Activated B cell treated with CpG ODN at 0.5 μM for 24 hours (primary cell): Measurements from ENCODE around the gene GAL3ST2. TPM values are rescaled to one million over a fixed set of nuclear protein-coding genes. Genes with fewer than 3 reads are reported as not detected.
A peak's percentile ranks its signal among the peaks of the same experiment; 100 is the strongest.

Experiments used
- ATAC-seq: fragments of 200-7000 bp; cut with Tn5 transposase; one replicate; pipeline ENCODE4 v1.10.0; 2021; ENCODE audit warnings: low read depth, mild to moderate bottlenecking, moderate library complexity
- CTCF ChIA-PET: fragments of 350-600 bp; sonication (Branson Sonifier 250); formaldehyde crosslinking; loops from one replicate; lab custom pipeline; 2021; ENCODE audit warnings: antibody characterized with exemption; lab: Charles Lee
- POLR2A ChIA-PET: fragments of 350-600 bp; sonication (Branson Sonifier 250); formaldehyde crosslinking; loops from one replicate; lab custom pipeline; 2021; ENCODE audit warnings: antibody characterized with exemption; lab: Charles Lee
- DNase-seq: peaks from one replicate; pipeline ENCODE4 v3.0.0; 2022
- H3K27ac Mint-ChIP-seq: one replicate; pipeline ENCODE4 v1.8.0; 2020; ENCODE audit warnings: mixed read lengths
- H3K27me3 Mint-ChIP-seq: one replicate; pipeline ENCODE4 v1.8.0; 2021; ENCODE audit warnings: mixed read lengths
- H3K36me3 Mint-ChIP-seq: one replicate; pipeline ENCODE4 v1.8.0; 2021; ENCODE audit warnings: low read depth, mixed read lengths
- H3K4me1 Mint-ChIP-seq: one replicate; pipeline ENCODE4 v1.8.0; 2021; ENCODE audit warnings: mixed read lengths
- H3K4me3 Mint-ChIP-seq: one replicate; pipeline ENCODE4 v1.8.0; 2020; ENCODE audit warnings: mild to moderate bottlenecking, mixed read lengths
- H3K9me3 Mint-ChIP-seq: one replicate; pipeline ENCODE4 v1.8.0; 2020; ENCODE audit warnings: mixed read lengths
- CTCF ChIP-seq: fragments of 200-600 bp; IDR thresholded peaks from one replicate; pipeline ENCODE4 v1.8.0; 2022; ENCODE audit warnings: antibody characterized with exemption, mild to moderate bottlenecking
- intact Hi-C: fragments of 100-400 bp; cut with micrococcal nuclease; formaldehyde crosslinking; loops from one replicate; pipeline ENCODE4 v1.15.1; 2024
- total RNA-seq: library from RNA; stranded (reverse); gene quantifications from 2 replicates; pipeline ENCODE4 v1.2.3, GENCODE V29; 2022

The GAL3ST2 gene
- total RNA-seq, 1 donor from 2014 or later, result not detected

DNA sequence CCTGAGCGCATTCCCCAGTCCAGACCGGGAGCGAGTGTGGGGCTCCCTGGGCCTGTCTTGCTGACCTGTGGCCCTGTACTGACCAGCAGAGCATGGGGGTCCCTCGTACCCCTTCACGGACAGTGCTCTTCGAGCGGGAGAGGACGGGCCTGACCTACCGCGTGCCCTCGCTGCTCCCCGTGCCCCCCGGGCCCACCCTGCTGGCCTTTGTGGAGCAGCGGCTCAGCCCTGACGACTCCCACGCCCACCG, 37.7 kb downstream of the GAL3ST2 start:
- Mint-ChIP-seq H3K4me1 (peaks cover 22% of the 10 kb centered on the region), H3K4me3 (no peak overlapping the region), H3K27me3 (peaks cover 9% of the 10 kb centered on the region), H3K9me3 (no peaks in the 10 kb centered on the region), H3K36me3 (no peaks in the 10 kb centered on the region), H3K27ac (no peak overlapping the region)
- intact Hi-C loops, result no loop called here
- ATAC-seq (no peak), DNase-seq (no peak)
- TF ChIP-seq CTCF, result no peak
- ChIA-PET CTCF (interaction anchor here (0.9 kb wide), 1 partner anchor 26 kb away, joined by 3 read pairs; no protein-coding TSS in a partner anchor), POLR2A (interaction anchor here (0.5 to 2.4 kb wide), 5 partner anchors 10 to 80 kb away, joined by 3 to 9 read pairs (median 4); partner anchors contain the start of genes D2HGDH and PDCD1)

- peaks cover 22% of the 10 kb centered on the region for H3K4me1 Mint-ChIP-seq
- no peak for TF ChIP-seq CTCF
- no peaks in the 10 kb centered on the region for H3K9me3 Mint-ChIP-seq
- no peaks in the 10 kb centered on the region for H3K36me3 Mint-ChIP-seq
- CTCF ChIA-PET, result no interaction called here
- no peak overlapping the region for H3K4me3 Mint-ChIP-seq
- ATAC-seq, result no peak
- peak overlapping the region; percentile 24 for H3K27ac Mint-ChIP-seq
- intact Hi-C loops, result no loop called here
- POLR2A ChIA-PET, result interaction anchor here (1.3 to 2.4 kb wide), 2 partner anchors 11 to 26 kb away, joined by 4 to 9 read pairs; no protein-coding TSS in a partner anchor
- H3K27me3 Mint-ChIP-seq, result peaks cover 9% of the 10 kb centered on the region
- DNase-seq, result no peak
Measured at GRCh38 chr2:241814643-241815476, 38.2 kb downstream of the GAL3ST2 start.

DNA sequence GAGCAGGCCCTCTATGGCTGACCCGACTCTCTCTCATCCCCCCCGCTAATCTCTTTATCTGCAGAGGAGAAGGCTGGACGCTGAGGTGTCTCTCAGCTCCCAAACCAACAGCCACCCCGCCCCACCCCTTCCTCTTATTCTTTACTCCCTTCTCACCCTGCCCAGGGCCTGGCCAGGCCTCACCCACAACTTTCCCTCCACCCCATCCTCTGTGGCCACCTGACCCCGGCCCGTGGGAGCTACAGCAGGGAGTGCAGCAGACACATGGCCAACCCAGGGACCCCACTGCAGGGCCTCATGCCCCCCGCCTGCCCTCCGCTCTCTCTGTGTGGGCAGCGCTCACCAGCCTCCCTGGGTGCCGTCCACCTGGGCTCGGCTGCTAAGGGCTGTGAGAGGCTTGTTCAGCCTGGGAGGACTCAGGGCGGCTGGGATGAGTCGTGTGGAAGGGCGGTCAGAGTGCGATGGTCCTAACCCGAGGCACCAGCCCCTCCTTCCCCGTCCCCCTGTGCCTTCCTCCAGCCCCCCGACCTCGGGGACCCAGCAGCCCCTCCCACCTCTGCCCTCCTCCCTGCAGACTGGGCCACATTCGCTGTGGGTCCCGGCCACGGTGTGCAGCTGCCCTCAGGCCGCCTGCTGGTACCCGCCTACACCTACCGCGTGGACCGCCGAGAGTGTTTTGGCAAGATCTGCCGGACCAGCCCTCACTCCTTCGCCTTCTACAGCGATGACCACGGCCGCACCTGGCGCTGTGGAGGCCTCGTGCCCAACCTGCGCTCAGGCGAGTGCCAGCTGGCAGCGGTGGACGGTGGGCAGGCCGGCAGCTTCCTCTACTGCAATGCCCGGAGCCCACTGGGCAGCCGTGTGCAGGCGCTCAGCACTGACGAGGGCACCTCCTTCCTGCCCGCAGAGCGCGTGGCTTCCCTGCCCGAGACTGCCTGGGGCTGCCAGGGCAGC, 39.1 kb downstream of the GAL3ST2 start:
- no peaks in the 10 kb centered on the region for H3K36me3 Mint-ChIP-seq
- intact Hi-C loops, result no loop called here
- peak overlapping the region; percentile 24 for H3K27ac Mint-ChIP-seq
- peaks cover 9% of the 10 kb centered on the region for H3K27me3 Mint-ChIP-seq
- no peaks in the 10 kb centered on the region for H3K9me3 Mint-ChIP-seq
- peaks cover 22% of the 10 kb centered on the region for H3K4me1 Mint-ChIP-seq
- ChIA-PET POLR2A (no interaction called here), CTCF (no interaction called here)
- no peak for ATAC-seq
- H3K4me3 Mint-ChIP-seq, result no peak overlapping the region
- no peak for DNase-seq
- TF ChIP-seq CTCF, result no peak

- no peak for TF ChIP-seq CTCF
- H3K36me3 Mint-ChIP-seq, result no peaks in the 10 kb centered on the region
- intact Hi-C loops, result no loop called here
- peaks cover 22% of the 10 kb centered on the region for H3K4me1 Mint-ChIP-seq
- peaks cover 9% of the 10 kb centered on the region for H3K27me3 Mint-ChIP-seq
- no peak for DNase-seq
- no peak for ATAC-seq
- POLR2A ChIA-PET, result no interaction called here
- CTCF ChIA-PET, result no interaction called here
- H3K4me3 Mint-ChIP-seq, result no peak overlapping the region
- no peaks in the 10 kb centered on the region for H3K9me3 Mint-ChIP-seq
- H3K27ac Mint-ChIP-seq, result no peak overlapping the region
Measured at GRCh38 chr2:241816431-241817121, 40.0 kb downstream of the GAL3ST2 start.
